H7 (cell line): Measurements from ENCODE around the gene PSMB9. TPM values are rescaled to one million over a fixed set of nuclear protein-coding genes. Genes with fewer than 3 reads are reported as not detected.
A peak's percentile ranks its signal among the peaks of the same experiment; 100 is the strongest.
"Not testable (repeated sequence)": the region's sequence is repeated elsewhere in the genome, so short reads cannot be mapped to it uniquely, and the experiment has no call there.

Experiments
- DNase-seq: peaks from one replicate; pipeline ENCODE4 v3.0.0; 2012
- H3K27me3 ChIP-seq: 2 replicates; pipeline ENCODE4 v1.6.0; 2011; ENCODE audit warnings: mild to moderate bottlenecking, low read length; ENCODE audit not compliant: control insufficient read depth, insufficient read depth
- H3K36me3 ChIP-seq: replicated peaks from 2 replicates; pipeline ENCODE4 v1.5.1; 2011; ENCODE audit warnings: low read length; ENCODE audit not compliant: control insufficient read depth, insufficient read depth
- H3K4me3 ChIP-seq: 2 replicates; pipeline ENCODE4 v1.5.1; 2011; ENCODE audit warnings: low read depth, mild to moderate bottlenecking, control low read depth, low read length, moderate library complexity; ENCODE audit not compliant: insufficient read depth
- total RNA-seq: library from RNA; depleted of rRNA; stranded (reverse); fragments of >200 nt; shearing (Covaris generic); gene quantifications from 2 replicates; pipeline ENCODE4 v1.2.3, GENCODE V29; 2014; rRNA removed

The PSMB9 gene
- not detected in 2 replicates for total RNA-seq

- peak; percentile 95 for DNase-seq
- H3K36me3 ChIP-seq: no peaks in the 10 kb centered on the region; the same call in 1 of the 2 replicates
- H3K4me3 ChIP-seq: peak within 1 kb of the TSS; percentile 59
- peaks cover 69% of the 10 kb centered on the region for H3K27me3 ChIP-seq
These were observed at the start of gene PSMB9, which contains the start of gene TAP1 for GRCh38 chr6:32853541-32854375. Gene PSMB9 (plus strand): TSS chr6:32854192. CDS start chr6:32854230, 38 bp downstream. Gene TAP1 (minus strand): TSS chr6:32853704. CDS start chr6:32853636, 68 bp downstream.

GRCh38 chr6:32805404-32805803, 48.6 kb upstream of the PSMB9 start:
- not testable (repeated sequence) for DNase-seq, H3K4me3 ChIP-seq, H3K27me3 ChIP-seq, H3K36me3 ChIP-seq

- Histone ChIP-seq H3K4me3 (no peak overlapping the region), H3K36me3 (no peaks in the 10 kb centered on the region), H3K27me3 (no peaks in the 10 kb centered on the region; the same call in 1 of the 2 replicates)
- no peak for DNase-seq
These were observed 46.9 kb upstream of the PSMB9 start for GRCh38 chr6:32807020-32807580.

- Histone ChIP-seq H3K36me3 (no peaks in the 10 kb centered on the region), H3K4me3 (no peak overlapping the region), H3K27me3 (no peaks in the 10 kb centered on the region; the same call in 1 of the 2 replicates)
- no peak for DNase-seq
These were observed 44.8 kb upstream of the PSMB9 start for GRCh38 chr6:32809171-32809570.

GRCh38 chr6:32814145-32814544, 39.8 kb upstream of the PSMB9 start:
- Histone ChIP-seq H3K27me3 (no peaks in the 10 kb centered on the region; the same call in 1 of the 2 replicates), H3K4me3 (no peak overlapping the region), H3K36me3 (no peaks in the 10 kb centered on the region)
- DNase-seq: no peak

GRCh38 chr6:32815115-32815514, 38.9 kb upstream of the PSMB9 start:
- Histone ChIP-seq H3K4me3 (no peak overlapping the region), H3K36me3 (no peaks in the 10 kb centered on the region), H3K27me3 (no peaks in the 10 kb centered on the region; the same call in 1 of the 2 replicates)
- no peak for DNase-seq

- no peak for DNase-seq
- Histone ChIP-seq H3K36me3 (no peaks in the 10 kb centered on the region), H3K27me3 (no peaks in the 10 kb centered on the region; the same call in 1 of the 2 replicates)
These were observed 38.0 kb upstream of the PSMB9 start for GRCh38 chr6:32815996-32816395.

GRCh38 chr6:32816746-32817204, 37.2 kb upstream of the PSMB9 start, which contains the start of gene HLA-DOB:
Gene HLA-DOB (minus strand): TSS chr6:32817002. CDS start chr6:32816951, 51 bp downstream.
- no peaks in the 10 kb centered on the region for H3K36me3 ChIP-seq
- H3K27me3 ChIP-seq: no peaks in the 10 kb centered on the region; the same call in 1 of the 2 replicates
- no peak for DNase-seq
- H3K4me3 ChIP-seq: no peak within 1 kb of the TSS

More at GRCh38 chr6:32815996-32816395, 38.0 kb upstream of the PSMB9 start:
- no peak overlapping the region for H3K4me3 ChIP-seq

- Histone ChIP-seq H3K27me3 (no peaks in the 10 kb centered on the region; the same call in 1 of the 2 replicates), H3K36me3 (no peaks in the 10 kb centered on the region), H3K4me3 (no peak overlapping the region)
- DNase-seq: no peak
These were observed 35.1 kb upstream of the PSMB9 start for GRCh38 chr6:32818867-32819266.

- H3K36me3 ChIP-seq: no peaks in the 10 kb centered on the region
- DNase-seq: no peak
- H3K4me3 ChIP-seq: no peak overlapping the region
- no peaks in the 10 kb centered on the region for H3K27me3 ChIP-seq
These were observed 34.3 kb upstream of the PSMB9 start for GRCh38 chr6:32819729-32820128.

- DNase-seq: peak; percentile 62
- Histone ChIP-seq H3K27me3 (no peaks in the 10 kb centered on the region; the same call in 1 of the 2 replicates), H3K4me3 (no peak overlapping the region), H3K36me3 (peaks cover 1% of the 10 kb centered on the region)
These were observed 28.0 kb upstream of the PSMB9 start for GRCh38 chr6:32825966-32826365.

- Histone ChIP-seq H3K36me3 (peaks cover 1% of the 10 kb centered on the region), H3K27me3 (no peaks in the 10 kb centered on the region; the same call in 1 of the 2 replicates), H3K4me3 (no peak overlapping the region)
- DNase-seq: no peak
These were observed 27.0 kb upstream of the PSMB9 start for GRCh38 chr6:32827025-32827424.

GRCh38 chr6:32829495-32829894, 24.5 kb upstream of the PSMB9 start:
- Histone ChIP-seq H3K4me3 (no peak overlapping the region), H3K36me3 (peaks cover 1% of the 10 kb centered on the region)

GRCh38 chr6:32830017-32830416, 24.0 kb upstream of the PSMB9 start:
- Histone ChIP-seq H3K27me3 (no peaks in the 10 kb centered on the region; the same call in 1 of the 2 replicates), H3K36me3 (peaks cover 1% of the 10 kb centered on the region), H3K4me3 (no peak overlapping the region)
- DNase-seq: no peak

More at GRCh38 chr6:32829495-32829894, 24.5 kb upstream of the PSMB9 start:
- H3K27me3 ChIP-seq: no peaks in the 10 kb centered on the region; the same call in 1 of the 2 replicates
- no peak for DNase-seq
